Ovary (tissue), 3 donors: ENCODE results near the gene TMEM186.

ENCODE experiments used
- CTCF ChIP-seq, 3 donors: fragments of 450-650 bp in 2 of 3; fragments of 200-600 bp in 1 of 3; IDR thresholded peaks; one replicate each; pipeline versions ENCODE4 v1.5.1 to v1.8.0; 2016 to 2022; ENCODE audit warnings: antibody characterized with exemption in 3 of 3, mild to moderate bottlenecking in 1 of 3
- EP300 ChIP-seq: sonication (generic); formaldehyde crosslinking; IDR thresholded peaks from one replicate; pipeline ENCODE4 v1.6.1; 2017; ENCODE audit warnings: antibody characterized with exemption
- POLR2A ChIP-seq: fragments of 450-650 bp; IDR thresholded peaks from one replicate; pipeline ENCODE4 v1.6.1; 2017; ENCODE audit warnings: antibody characterized with exemption, mild to moderate bottlenecking, moderate library complexity
- donor health status: DM: no; HTN: no; CAD: no.

- TF ChIP-seq CTCF (IDR thresholded peaks at IDR 0.05) (no peak), POLR2A (no peak), EP300 (no peak)
Measured at GRCh38 chr16:8762254-8762653, 35.2 kb downstream of the TMEM186 start.
